Fibroblast of lung (primary cell): ENCODE data around the gene ZNF226.

ENCODE experiments used
- EZH2 ChIP-seq: IDR thresholded peaks from 2 replicates; pipeline ENCODE4 v1.5.1; 2012; ENCODE audit warnings: low read length, control low read depth, mild to moderate bottlenecking; ENCODE audit errors: missing control alignments
- TF ChIP-seq, protein P1 (sequence below), 2 donors: IDR thresholded peaks in 1 of 2; conservative IDR thresholded peaks in 1 of 2; 1 replicate in 1 of 2; 2 replicates in 1 of 2; pipeline ENCODE4 v1.5.1; 2011 to 2012; ENCODE audit warnings: low read length in 2 of 2, control low read depth in 1 of 2, inconsistent platforms in 1 of 2, low read depth in 1 of 2, mild to moderate bottlenecking in 1 of 2

GRCh38 chr19:44212866-44213346 is 48.0 kb downstream of the ZNF226 start:
- TF ChIP-seq, protein P1, sequence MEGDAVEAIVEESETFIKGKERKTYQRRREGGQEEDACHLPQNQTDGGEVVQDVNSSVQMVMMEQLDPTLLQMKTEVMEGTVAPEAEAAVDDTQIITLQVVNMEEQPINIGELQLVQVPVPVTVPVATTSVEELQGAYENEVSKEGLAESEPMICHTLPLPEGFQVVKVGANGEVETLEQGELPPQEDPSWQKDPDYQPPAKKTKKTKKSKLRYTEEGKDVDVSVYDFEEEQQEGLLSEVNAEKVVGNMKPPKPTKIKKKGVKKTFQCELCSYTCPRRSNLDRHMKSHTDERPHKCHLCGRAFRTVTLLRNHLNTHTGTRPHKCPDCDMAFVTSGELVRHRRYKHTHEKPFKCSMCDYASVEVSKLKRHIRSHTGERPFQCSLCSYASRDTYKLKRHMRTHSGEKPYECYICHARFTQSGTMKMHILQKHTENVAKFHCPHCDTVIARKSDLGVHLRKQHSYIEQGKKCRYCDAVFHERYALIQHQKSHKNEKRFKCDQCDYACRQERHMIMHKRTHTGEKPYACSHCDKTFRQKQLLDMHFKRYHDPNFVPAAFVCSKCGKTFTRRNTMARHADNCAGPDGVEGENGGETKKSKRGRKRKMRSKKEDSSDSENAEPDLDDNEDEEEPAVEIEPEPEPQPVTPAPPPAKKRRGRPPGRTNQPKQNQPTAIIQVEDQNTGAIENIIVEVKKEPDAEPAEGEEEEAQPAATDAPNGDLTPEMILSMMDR (conservative IDR thresholded peaks at IDR 0.05 in 1 of 2, IDR thresholded peaks at IDR 0.05 in 1 of 2; ENCODE audit: low read depth in 1 of 2, low read length in 2 of 2), result no peak
- TF ChIP-seq EZH2, result no peak
